ENCODE results near the gene ADPRS.

The ADPRS gene

DNA sequence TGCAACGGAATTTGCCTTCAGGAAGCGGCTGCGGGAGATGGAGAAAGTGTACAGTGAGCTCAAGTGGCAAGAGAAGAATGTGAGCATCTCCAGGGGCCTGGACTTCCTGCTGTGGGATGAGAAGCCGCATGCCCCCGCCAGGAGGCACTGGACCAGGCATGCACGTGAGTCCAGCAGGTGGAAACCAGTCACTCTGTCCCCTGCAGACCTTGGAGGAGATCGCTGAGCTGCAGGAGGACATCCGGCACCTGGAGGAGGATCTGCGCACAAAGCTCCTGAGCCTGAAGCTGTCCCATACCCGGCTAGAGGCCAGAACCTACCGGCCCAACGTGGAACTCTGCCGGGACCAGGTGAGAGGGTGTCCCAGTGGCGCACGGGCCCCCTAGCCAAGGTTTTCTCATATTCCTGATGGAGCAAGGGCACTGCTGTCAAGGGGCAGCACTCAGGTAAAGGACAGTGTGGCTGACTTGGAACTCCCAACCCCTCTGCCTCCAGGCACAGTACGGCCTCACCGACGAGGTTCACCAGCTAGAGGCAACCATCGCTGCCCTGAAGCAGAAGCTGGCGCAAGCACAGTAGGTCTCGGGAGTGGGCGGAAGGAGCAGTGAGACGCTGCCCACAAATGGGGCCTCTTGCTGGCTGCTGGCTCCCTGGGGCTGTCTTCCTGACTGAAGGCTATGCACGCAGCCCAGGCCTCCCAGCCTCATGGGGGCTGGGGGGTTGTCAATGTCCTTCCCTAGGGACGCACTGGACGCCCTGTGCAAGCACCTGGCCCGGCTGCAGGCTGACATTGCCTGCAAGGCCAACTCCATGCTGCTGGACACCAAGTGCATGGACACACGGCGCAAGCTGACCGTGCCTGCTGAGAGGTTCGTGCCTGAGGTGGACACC lies 1.2 kb upstream of the ADPRS start:
- no peak for DNase-seq (ENCODE audit: low read depth)
- H3K4me3 ChIP-seq (ENCODE audit: low read length): no peak overlapping the region
- TF ChIP-seq, protein P1, sequence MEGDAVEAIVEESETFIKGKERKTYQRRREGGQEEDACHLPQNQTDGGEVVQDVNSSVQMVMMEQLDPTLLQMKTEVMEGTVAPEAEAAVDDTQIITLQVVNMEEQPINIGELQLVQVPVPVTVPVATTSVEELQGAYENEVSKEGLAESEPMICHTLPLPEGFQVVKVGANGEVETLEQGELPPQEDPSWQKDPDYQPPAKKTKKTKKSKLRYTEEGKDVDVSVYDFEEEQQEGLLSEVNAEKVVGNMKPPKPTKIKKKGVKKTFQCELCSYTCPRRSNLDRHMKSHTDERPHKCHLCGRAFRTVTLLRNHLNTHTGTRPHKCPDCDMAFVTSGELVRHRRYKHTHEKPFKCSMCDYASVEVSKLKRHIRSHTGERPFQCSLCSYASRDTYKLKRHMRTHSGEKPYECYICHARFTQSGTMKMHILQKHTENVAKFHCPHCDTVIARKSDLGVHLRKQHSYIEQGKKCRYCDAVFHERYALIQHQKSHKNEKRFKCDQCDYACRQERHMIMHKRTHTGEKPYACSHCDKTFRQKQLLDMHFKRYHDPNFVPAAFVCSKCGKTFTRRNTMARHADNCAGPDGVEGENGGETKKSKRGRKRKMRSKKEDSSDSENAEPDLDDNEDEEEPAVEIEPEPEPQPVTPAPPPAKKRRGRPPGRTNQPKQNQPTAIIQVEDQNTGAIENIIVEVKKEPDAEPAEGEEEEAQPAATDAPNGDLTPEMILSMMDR (conservative IDR thresholded peaks at IDR 0.05; ENCODE audit: low read length): no peak

DNA sequence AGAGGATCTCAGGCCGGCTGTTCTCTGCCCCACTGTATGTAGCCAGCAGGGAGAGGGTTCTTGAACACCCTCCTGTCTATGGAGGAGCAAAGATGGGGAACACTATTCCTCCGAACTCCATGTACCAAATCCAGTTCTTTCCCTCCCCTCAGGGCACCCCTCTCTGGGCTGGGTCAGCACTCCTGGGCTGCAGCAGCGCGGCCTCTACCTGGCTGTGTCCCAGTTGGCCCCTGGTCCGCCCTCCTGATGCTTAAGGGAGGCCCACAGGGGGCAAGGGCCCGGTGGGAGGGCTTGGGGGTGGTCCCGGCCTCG lies 471 bp upstream of the ADPRS start:
- TF ChIP-seq, protein P1 (conservative IDR thresholded peaks at IDR 0.05; ENCODE audit: low read length): no peak
- DNase-seq (ENCODE audit: low read depth): no peak
- peak overlapping the region; percentile 73 for H3K4me3 ChIP-seq (ENCODE audit: low read length)

- TF ChIP-seq, protein P1 (conservative IDR thresholded peaks at IDR 0.05; ENCODE audit: low read length): no peak
Measured at GRCh38 chr1:36089393-36090121, 865 bp downstream of the ADPRS start.

DNA sequence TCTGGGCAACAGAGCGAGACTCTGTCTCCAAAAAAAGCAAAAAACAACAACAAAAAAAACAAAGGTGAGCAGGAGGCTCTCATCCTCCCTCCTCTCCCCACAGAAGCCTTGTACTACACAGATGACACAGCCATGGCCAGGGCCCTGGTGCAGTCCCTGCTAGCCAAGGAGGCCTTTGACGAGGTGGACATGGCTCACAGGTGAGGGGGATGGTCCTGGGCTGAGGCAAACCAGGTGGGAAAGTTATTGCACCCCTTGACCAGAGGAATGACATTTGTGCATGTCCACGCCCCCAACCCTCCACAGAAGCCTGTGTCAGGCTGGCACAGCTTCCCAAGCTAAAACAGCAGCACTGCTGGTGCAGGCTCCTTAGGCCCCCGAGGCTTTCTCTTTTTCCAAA lies 2.4 kb downstream of the ADPRS start:
- TF ChIP-seq, protein P1 (conservative IDR thresholded peaks at IDR 0.05; ENCODE audit: low read length): no peak
- no peak overlapping the region for H3K4me3 ChIP-seq (ENCODE audit: low read length)
- no peak for DNase-seq (ENCODE audit: low read depth)

More at GRCh38 chr1:36089393-36090121, 865 bp downstream of the ADPRS start:
- peak; percentile 58 for DNase-seq (ENCODE audit: low read depth)
- peak overlapping the region; percentile 73 for H3K4me3 ChIP-seq (ENCODE audit: low read length)

GRCh38 chr1:36091698-36092097 lies 3.0 kb downstream of the ADPRS start:
- TF ChIP-seq, protein P1 (conservative IDR thresholded peaks at IDR 0.05; ENCODE audit: low read length): no peak
- no peak overlapping the region for H3K4me3 ChIP-seq (ENCODE audit: low read length)
- no peak for DNase-seq (ENCODE audit: low read depth)

DNA sequence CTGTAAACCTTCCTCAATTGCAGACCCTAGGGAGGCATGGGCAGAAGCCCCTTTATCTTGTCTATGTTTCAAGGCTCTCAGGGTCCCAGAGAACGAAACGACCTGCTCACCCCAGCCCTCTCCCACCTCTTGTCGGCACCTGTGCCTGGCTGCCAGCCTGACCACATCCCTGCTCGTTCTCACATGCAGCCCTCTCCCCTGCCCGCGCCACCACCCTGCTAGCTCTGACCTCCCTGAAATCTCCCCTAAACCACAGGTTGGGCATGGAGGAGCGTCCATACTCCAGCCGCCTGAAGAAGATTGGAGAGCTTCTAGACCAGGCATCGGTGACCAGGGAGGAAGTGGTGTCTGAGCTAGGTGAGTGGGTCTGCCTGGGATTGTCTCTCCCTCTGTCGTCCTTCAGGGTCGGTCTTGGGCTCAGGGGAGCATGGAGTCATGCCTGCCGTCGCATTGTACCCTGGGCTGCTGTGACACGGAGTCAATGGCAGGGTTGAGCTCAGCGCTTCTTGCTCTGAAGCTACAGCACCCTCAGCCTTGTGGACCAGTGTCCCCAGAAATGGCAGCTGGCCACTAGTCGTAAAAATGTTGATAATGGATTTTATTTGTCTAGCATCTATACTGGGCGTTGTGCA lies 3.6 kb downstream of the ADPRS start:
- H3K4me3 ChIP-seq (ENCODE audit: low read length): no peak overlapping the region
- no peak for DNase-seq (ENCODE audit: low read depth)
- TF ChIP-seq, protein P1 (conservative IDR thresholded peaks at IDR 0.05; ENCODE audit: low read length): no peak
